Stimulated activated CD4-positive, alpha-beta T cell treated with anti-CD3 and anti-CD28 coated beads, Interleukin-4, amount 100 ng/mL, for 1 hour (primary cell): ENCODE measurements around the gene FHIT.

ENCODE experiments used
- DNase-seq: peaks from one replicate; pipeline ENCODE4 v3.0.0-alpha.2; 2020

Gene FHIT

DNA sequence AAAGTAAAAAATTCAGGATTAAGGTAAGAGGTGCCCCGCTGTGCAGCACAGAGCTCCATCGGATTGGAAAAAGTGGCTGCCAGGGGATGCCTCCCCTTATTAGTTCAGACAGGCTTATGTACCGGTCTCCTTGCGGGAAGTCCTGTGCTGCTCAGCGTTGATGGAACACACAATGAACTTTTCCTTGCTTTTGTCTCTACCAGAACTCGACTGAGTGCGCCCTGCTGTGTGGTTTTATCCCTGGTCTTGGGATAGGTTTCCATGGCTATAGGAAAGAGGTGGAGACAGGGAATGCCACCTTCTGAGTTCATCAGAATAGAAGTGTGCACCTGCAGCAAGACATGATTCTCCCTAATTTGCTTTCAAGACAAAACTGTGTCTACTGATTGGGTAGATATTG lies 1455.5 kb downstream of the FHIT start:
- no peak for DNase-seq

DNA sequence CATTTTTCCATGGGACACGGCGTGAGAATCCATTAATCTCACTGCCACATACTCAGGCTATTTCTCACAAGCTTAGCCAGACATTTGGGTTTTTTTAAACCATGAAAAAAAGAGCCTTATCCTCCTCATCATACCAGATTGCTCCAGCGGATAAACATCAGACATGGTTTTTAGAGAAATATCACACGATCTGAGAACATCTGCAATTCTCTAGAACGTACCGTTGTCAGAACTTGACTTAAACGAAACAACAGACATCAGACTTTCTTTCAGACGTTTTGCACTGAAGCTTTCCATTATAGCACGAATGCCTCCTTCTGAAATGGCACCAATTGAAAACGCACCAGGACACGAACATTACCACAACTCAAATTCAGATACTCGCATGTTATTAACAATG lies 1457.3 kb downstream of the FHIT start:
- no peak for DNase-seq

DNA sequence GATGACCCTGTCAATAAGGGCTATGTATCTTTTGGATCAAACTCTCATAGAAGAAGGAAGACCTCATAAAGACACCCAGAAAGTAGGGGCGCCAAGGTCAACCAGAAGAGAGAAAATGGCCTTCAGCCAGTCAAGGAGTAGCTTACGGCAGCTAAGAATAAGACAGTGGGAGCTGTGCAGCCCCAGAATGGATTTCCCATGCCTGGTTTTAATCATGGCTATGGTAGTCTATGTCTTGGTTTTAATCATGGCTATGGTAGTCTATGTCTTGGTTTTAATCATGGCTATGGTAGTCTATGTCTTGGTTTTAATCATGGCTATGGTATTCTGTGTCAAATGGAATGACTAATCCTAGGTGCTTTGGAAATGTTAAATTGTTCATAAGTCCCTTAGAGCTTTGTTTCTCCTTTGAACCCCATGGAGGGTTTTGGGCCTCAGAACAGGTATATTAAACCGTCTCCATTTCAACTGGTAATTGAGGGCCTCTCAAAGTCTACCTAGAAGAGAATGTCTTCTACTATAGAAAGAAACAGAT lies 1459.4 kb downstream of the FHIT start:
- DNase-seq: no peak

DNA sequence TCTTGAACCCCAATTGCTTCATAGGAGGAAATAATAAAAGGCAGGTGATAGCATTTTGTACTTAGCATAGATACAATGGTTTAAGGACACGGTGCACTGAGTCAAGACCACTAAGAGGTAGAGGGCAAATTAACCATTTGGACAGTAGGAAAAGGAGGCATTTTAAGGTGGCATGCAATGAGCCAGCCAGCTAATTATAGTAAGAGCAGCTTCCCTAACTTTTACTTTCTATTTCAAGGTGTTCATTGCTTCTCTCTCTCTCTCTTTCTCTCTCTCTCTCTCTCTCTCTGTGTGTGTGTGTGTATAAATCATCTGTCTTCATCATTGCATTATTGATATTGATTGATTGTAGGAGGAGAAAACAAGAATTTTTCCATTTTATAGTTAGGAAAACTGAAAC lies 1461.0 kb downstream of the FHIT start:
- no peak for DNase-seq

DNA sequence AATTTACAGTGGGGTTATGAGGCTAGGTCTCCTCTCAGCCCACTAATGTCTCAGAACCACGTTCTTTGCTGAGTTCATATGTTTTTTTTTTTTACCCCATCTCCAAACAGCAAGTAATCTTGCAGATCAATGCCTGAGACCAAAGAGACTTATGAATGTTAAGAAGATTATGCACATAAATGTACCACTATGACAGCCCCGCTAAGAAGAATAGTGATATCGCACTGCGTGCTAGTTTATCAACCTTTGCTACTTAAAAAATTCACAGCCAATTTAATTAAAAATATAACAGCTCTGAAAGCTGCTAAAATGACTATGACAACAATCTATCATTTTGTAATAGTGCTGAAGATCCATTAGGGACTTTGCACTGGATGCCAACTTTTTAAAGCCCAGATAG lies 1462.5 kb downstream of the FHIT start:
- no peak for DNase-seq

DNA sequence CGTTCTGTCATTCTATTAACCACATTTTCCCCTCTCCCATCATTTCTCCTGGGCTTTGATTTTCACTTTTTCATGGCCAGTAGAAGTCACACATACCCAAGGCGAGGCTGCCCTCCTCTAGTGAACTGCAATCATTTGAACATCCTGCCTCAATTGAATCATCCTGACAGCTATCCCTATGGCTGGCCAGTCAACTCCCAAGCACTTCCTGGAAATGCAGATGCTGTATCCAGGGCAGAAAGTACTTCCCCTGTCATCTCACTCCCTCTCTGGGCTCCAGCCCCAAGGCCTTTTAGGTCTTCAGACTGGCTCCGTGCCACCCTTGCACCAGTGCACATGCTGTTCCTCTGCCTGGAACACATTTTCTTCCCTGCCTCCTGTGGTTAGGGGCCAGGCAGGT lies 1463.1 kb downstream of the FHIT start:
- no peak for DNase-seq

DNA sequence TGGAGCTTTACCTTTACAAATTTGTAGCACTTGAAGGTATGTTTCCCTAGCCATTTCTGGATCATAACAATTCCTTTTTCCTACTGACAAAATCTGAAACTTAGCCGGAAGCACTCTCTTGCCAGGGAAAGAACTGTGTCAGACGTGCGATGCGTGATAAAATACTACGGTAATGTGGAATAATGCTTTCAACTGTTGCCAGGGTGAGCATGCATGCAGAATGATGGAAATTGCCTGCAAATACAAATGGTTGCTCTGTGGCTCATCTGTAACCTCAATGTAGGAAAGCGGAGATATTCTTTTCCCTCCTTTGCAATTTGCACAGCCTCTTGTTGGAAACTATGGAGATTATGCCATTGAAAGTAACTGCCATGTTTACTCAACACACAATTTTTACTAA lies 1464.9 kb downstream of the FHIT start:
- no peak for DNase-seq

DNA sequence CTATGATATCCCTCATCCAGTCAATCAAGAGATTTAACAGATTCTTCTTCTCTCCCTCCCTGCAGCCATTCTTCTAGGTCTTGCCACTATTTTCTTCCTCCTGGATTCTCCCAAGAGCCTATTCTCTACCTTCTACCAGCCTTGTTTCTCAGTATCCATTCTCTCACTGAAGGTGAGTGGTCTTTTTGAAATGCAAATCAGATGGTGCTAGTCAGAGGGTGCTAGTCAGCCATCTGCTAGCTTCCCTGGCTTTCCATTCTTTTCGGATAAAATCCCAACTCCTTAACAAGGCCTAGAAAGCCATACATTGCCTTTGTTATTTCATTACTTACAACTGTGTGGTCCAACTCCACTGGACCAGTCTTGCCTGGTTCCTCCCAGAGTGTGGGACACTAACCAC lies 1467.1 kb downstream of the FHIT start:
- no peak for DNase-seq

DNA sequence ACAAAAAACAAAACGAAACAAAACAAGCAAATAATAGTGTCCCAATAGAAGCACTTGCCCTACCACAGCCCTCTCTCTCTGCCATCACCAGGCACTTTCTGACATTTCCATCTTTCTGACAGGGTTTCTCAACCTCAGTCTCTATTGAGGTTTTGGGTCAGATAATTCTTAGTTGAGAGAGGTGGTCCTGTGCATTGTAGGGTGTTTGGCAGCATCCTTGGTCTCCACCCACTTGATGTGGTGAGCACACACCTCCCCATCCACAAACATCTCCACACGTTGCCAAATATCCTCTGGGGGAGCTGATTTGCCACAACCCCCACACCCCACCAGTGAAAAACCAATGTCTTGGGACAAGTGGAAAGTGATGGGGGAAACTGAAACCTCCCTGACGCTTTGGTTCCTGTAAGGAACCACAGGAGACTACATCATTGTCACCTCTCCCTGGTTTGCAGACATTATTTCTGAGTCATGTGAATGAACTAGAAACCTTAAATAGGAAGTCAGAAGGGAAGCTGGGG lies 1467.7 kb downstream of the FHIT start:
- no peak for DNase-seq

DNA sequence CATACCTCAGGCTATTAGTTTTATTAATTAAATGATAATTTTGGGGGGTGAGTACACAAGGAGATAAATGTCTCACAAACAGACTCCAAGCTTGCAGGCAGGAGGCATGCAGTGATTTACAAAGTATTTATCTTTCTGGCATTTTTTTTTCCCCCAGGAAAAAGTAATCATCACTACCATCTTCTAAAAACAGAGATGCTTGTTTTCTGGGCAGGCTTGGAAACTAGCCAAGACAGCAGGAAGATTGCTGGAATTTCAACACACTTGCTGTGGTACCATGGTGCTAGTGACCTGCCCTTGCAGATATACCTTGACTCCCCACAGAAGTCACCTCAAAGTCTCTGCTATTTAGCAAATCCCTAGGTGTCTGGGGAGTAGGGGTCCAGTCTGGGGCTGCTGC lies 1468.6 kb downstream of the FHIT start:
- no peak for DNase-seq

DNA sequence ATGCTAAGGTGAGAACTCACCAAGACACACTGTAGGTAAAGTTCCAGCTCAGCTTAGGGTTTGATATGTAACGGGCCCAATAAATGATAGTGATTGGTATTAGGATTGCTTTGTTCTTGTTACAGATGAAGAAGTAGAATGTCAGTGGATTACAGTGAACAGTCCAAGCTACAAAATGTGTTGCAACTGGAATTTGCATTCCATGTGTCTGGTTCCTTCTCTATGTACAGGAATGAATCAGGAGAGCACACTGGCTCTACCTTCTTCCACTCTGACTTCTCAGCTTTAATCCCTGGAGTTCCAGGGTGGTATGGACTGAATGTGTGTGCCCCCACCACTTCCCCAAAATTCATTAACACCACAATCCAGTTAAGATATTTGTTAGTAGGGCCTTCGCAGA lies 1471.0 kb downstream of the FHIT start:
- no peak for DNase-seq

DNA sequence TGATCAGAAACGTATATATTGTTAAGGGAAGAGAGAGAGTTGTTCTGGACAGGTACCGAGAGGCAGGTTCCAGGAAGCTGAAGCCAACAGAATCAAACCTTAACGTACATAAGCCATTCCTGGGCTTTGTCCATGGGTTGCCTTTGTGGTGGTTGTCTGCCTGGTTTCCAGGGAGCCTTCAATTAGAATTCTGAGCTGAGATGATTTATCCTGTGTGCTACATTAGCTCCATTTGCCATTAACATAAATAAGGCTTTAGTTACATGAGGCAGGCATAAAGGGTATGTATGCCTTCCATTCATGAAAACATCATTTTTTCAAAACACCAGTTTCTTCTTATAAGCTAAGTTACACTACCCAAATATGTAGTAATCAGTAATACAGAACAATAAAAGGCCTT lies 1472.0 kb downstream of the FHIT start:
- DNase-seq: no peak

DNA sequence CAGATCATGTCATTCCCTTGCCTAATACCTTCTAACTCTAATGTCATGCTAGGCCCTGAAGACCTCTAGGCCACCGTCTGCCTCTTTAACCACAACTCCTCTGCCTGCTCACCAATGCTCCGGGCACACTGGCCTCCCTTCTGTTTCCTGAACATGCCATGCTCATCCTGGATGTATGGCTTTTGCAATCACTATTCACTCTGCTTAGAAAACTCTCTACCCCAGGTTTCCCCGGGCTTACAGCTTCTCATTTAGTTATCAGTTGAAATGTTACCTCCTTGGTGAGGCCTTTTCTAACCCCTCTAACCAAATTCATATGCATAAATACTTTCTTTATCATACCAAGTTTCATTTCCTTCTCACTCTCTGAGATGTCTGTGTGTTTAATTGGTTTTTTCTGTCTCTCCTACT lies 1473.6 kb downstream of the FHIT start:
- DNase-seq: no peak

DNA sequence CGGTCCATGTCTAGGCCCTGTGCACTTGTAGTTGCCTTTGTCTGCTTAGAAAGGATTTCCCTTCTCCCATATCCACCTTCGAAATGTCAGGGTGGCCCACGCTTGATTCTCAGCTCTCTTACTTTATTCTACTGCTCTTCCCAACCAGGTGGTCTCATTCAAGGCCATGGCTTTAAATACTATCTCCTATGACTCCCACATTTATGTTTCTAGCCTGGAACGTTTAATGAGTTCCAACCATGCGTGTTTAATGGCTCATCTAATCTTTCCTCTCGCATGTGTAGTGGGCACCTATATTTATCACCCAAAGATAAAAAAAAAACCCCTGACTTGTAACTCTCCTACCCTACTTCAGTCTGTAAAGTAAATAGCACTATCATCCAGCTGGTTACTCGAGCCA lies 1474.2 kb downstream of the FHIT start:
- DNase-seq: no peak

DNA sequence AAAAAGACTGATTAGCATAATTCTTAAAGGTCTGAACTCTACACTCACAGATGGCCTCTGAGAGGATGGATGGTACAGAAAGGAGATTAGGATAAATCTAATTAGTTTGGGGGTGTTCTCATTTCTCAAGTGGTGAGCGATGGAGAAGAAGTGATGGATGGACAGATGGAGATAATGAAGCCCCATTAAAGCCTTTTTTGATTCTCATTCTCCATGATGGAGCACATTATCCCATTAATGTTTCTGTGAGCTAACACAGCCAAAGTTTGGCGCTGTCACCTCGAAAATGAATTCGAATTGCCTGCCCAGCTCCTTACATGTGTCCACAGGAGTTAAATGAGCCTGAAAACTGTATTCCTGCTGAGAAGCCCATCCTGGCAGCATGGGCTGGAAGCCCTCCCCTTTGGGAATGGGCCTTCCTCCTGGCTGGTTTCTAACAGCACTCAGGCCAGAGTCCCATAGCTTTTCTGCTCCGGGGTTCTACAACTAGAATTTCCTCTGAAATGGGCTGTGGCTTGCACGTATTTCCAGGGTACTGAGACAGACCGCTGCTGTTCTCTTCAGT lies 1475.4 kb downstream of the FHIT start:
- DNase-seq: no peak

DNA sequence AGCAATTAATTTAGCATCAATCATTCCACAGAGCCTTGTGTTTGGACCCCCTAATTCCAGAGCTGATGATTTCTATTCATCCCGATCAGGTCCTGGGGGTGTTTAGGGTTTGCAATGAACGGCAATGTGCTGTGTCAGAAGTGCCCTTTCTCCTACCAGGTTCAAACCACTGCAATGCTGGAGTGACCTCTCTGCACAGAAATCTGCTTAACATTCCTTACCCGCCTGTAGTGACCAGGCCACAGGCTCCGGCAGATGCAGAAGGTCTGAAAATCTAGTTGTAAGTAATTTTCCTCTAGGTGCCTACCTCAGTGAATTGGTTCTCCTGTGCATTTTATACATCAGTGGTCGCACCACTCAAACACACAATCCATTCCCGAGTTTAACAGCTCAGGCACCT lies 1476.1 kb downstream of the FHIT start:
- no peak for DNase-seq

DNA sequence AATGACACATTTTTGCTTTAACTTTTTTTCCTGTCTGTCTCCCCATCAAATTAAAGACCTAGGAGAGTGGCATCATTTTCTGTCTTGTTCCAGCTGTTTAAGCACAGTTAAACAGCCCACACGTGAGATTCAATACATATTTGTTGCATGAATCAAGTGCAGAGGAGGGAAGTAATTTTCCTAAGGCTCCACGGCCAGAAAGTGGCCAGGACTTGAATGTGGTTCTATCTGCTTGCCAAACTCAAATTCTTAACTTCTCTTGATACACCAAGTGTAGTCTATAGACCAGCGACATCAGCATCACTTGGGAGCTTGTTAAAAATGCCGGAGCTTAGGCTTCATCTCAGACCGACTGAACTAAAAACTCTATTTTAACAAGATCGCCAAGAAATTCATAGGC lies 1476.6 kb downstream of the FHIT start:
- DNase-seq: no peak

DNA sequence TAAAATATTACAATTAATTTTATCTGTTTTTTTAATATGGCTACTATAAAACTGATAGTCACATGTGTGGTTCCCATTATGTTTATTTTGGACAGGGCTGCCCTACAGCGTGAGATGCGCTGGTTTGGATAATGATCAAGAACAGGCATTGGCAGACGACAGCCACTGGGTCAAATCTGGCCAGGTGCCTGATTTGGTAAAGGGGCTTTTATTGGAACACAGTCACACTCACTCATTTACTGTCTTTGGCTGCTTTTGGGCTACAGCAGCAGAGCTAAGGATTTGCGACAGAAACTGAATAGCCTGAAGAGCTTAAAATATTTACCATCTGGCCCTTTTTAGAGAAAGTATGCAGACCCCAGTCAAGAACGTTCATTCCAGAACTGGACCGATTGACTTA lies 1477.3 kb downstream of the FHIT start:
- DNase-seq: no peak

DNA sequence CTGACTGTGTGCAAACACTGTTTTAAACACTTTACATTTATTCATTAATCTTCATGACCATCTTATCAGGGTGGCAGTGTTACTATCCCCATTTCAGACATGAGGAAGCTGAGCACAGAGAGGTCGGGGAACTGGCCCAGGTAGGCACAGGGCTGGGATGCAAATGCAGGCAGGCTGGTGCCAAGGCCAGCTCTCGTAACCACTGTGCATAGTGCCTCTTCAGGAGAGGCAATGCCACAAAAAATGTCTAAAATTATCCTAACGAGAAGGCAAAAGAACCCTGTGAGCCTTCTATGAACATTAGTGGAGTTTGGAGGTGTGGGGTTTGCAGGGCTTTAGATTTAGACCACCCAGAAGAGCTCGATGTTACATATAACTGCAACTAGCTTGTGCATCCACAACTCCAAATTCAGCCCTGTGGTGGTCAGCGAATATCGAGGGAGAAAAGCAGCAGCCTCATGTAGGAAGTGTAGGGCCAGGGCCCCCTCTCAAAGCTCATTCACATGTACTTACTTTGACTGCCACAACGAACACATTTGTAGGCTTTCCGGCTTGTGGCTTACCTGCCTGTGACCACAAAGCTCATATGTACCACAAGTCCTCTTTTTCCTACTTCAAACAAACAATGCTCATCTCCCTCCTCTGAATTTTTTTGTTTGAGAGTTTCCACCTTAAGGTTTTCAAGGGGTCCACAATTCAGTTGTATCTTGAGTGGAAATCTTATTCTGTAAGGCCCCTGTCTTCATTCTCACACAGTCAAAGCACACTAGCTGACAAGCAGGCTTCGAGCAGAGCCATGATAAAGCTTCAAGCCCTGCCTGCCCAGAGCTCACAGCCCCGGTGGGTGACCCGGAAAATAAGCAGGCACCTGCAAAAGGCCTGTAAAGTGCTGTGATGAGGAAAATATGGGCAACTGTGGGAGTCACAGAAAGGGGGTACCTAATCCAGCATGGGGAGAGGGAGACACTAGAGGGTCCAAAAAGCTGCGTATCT lies 1478.5 kb downstream of the FHIT start:
- DNase-seq: no peak

DNA sequence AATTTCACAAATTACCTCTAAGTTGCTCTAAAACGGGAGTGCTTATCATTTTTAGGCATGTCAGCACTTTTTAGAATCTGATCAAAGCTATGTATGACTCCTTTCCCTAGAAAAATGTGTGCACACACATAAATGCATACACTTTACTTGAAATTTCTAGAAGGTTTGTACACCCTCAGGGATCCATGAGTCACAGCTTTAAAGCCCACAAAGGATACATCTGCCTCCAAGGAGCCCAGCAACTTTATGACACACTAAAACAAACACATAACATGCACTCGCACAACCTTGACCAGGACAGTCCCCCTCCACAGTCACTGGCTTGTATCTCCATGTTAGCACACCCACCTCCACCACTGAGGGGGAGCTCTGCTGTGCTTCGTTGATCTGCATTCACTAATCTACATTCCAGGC lies 1479.5 kb downstream of the FHIT start:
- no peak for DNase-seq

DNA sequence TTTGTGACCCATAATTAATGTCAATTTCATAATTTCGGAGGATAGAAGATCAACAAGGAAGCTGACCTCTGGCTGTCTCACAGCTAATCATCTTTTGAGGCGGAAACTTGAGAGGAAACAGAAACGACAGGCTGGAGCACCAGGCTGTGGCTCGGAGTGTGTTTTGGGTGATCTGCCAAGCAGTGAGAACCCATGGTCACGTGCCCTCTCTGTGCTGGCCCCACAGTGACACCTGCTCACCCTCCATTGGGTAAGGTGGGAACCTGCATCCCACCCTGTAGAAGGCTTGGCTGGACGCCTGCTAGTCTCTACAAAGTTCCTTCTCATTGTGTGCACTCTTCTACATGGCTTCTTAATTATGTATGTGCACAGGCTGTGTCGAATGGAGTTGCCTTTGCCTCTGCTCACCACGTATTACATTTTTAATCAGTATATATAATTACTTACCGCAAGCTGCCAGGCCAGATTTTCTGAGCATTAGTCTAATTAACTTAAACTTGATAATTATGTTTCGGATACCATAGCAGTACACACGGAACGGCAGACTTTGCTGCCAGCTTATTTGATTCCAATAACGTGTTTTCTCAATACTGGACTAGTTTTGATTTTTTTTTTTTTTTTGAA lies 1482.0 kb downstream of the FHIT start:
- DNase-seq: no peak

DNA sequence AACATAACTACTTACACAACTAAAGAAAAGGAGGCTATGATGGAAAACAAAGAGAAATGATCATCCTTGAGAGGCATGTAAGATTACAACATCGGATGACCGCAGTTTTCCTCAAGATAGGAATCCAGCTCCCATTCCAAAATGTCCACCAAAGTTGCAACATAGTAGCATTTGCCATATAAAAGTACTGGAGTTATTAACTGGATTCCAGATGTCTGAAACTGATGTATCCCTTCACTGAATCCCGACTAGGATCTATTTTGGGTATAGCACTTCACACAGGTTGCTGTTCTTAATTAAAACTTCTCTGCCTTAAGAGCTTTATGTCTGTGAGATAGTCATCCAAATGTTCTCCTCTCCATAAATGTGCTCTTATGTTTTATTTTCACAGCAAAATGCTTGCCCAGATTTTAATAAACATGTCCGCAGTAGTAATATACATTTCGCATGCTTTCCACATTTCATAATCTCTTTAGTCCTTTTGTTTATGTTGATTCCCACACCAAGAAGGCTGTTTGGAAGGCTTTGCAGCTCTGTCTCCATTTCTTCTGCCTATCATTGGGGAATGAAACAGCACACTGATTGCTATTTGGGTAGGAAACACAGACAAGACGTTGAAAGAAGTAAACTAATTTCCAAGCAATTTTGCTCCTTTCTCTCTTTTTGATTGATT lies 1484.9 kb downstream of the FHIT start:
- DNase-seq: no peak

DNA sequence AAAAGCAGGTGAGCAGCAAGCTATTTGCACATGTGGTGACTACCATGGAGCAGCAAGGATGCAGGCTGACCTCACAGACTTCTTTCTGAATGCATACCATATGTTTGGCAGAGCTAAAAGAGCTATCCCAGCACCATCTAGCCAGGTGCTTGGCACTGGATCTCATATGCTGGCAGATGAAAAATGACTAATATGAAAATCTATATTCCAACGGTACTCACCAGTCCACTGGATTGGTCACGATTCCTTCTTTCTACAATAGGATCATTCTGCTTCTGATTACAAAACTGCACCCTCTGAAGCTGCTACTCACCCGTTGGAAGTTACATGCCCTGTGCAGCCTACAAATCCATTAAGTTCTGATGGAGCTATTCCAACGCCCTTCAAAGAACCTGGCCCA lies 1487.1 kb downstream of the FHIT start:
- no peak for DNase-seq
